Stomach (tissue), 9 donors: Measurements from ENCODE around the gene SLC44A2. TPM values are rescaled to one million over a fixed set of nuclear protein-coding genes. Genes with fewer than 3 reads are reported as not detected.

Experiments used
- DNase-seq, 2 donors: peaks; one replicate each; pipeline versions ENCODE4 v3.0.0 to v3.0.0-alpha.2; 2013 to 2019
- H3K27ac ChIP-seq, 5 donors: fragments of 200-600 bp in 4 of 5; sonication (generic) in 4 of 5; one replicate each; pipeline ENCODE4 v1.5.1; 2013 to 2019; ENCODE audit warnings: mild to moderate bottlenecking in 1 of 5, moderate library complexity in 1 of 5
- H3K27me3 ChIP-seq, 3 donors: fragments of 200-600 bp; sonication (generic); one replicate each; pipeline ENCODE4 v1.5.1; 2017 to 2019; ENCODE audit warnings: mixed run types in 1 of 3
- H3K36me3 ChIP-seq, 4 donors: fragments of 200-600 bp; sonication (generic); 1 replicate in 3 of 4; 2 replicates in 1 of 4; pipeline ENCODE4 v1.5.1; 2016 to 2019
- H3K4me1 ChIP-seq, 4 donors: fragments of 200-600 bp; sonication (generic); one replicate each; pipeline ENCODE4 v1.5.1; 2016 to 2019
- H3K4me3 ChIP-seq, 4 donors: fragments of 200-600 bp; sonication (generic) in 3 of 4; one replicate each; pipeline ENCODE4 v1.5.1; 2016 to 2019; ENCODE audit warnings: mild to moderate bottlenecking in 1 of 4
- H3K9me3 ChIP-seq, 4 donors: fragments of 200-600 bp; sonication (generic); one replicate each; pipeline ENCODE4 v1.5.1; 2016 to 2019
- EP300 ChIP-seq: sonication (generic); formaldehyde crosslinking; IDR thresholded peaks from one replicate; pipeline ENCODE4 v1.6.1; 2017; ENCODE audit warnings: antibody characterized with exemption
- POLR2A ChIP-seq, 4 donors: fragments of 450-650 bp; IDR thresholded peaks; one replicate each; pipeline ENCODE4 v1.6.1; 2016; ENCODE audit warnings: antibody characterized with exemption in 4 of 4, control low read depth in 2 of 4, mild to moderate bottlenecking in 1 of 4, moderate library complexity in 1 of 4
- POLR2AphosphoS5 ChIP-seq, 3 donors: sonication (generic); formaldehyde crosslinking; IDR thresholded peaks; one replicate each; pipeline ENCODE4 v1.6.1; 2016; ENCODE audit warnings: antibody characterized with exemption in 3 of 3
- WGBS, 5 donors: extraction: QIAGEN DNeasy Blood & Tissue Kit in 3 of 5; methylation state at CpG; one replicate each; pipeline versions ENCODE4 v1.1.5 to v1.1.7; 2013 to 2018; 5-methylcytosine and 5-hydroxymethylcytosine counted together
- intact Hi-C: fragments of 100-400 bp; cut with DNase I; formaldehyde crosslinking; loops from one replicate; pipeline ENCODE4 v1.15.1; 2023; ENCODE audit warnings: low total_unique reads
- polyA plus RNA-seq, 3 donors: library from polyadenylated mRNA; stranded (reverse); fragments of 200-250 nt; gene quantifications; one replicate each; pipeline ENCODE4 v1.2.3, GENCODE V29; 2013
- total RNA-seq, 5 donors: library from RNA; depleted of rRNA; stranded (reverse); fragments of >200 nt; gene quantifications; one replicate each; pipeline versions ENCODE4 v1.1.0 to v1.2.3, GENCODE V29; 2014 to 2016
- TF ChIP-seq, protein P1 (sequence below), 7 experiments: fragments of 450-650 bp in 4 of 7; fragments of 200-600 bp in 3 of 7; sonication (generic) in 3 of 7; IDR thresholded peaks; one replicate each; pipeline ENCODE4 v1.5.1; 2016 to 2019; ENCODE audit warnings: antibody characterized with exemption in 7 of 7, control low read depth in 2 of 7, mild to moderate bottlenecking in 1 of 7
- donor health status: healthy with polysubstance abuse.
- donor health status: Bipolar disorder and iron deficiency.
- donor health status: healthy.

The SLC44A2 gene
- total and polyA plus RNA-seq, 8 donors: 26.1 to 161 (median 65.7) TPM

DNA sequence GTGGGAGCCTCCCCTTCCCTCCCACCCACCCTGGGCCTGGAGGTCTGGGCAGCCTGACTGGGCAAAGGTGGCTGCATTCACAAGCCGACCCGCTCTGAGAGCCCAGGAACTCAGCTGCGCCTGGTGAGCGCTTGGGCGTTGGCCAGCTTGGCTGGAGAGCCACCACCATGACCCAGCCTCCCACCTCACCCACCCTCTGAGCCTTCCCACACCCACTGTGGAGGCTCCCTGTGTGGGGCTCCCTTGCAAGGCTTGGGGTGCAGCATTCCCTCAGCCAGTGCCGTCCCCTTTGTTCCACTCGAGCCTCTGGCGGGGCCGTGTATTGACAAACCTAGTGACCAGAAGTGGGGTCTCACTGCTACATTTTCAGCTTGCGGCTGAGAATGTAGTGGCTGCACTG, 60.8 kb downstream of the SLC44A2 start:
- Histone ChIP-seq H3K27me3 (no peaks in the 10 kb centered on the region), H3K4me1 (peaks cover 0 to 7% (median 0%) of the 10 kb centered on the region in 4 donors), H3K27ac (no peak overlapping the region), H3K9me3 (no peaks in the 10 kb centered on the region), H3K36me3 (peaks cover 90 to 100% (median 99%) of the 10 kb centered on the region in 4 donors), H3K4me3 (no peak overlapping the region)
- TF ChIP-seq, protein P1, sequence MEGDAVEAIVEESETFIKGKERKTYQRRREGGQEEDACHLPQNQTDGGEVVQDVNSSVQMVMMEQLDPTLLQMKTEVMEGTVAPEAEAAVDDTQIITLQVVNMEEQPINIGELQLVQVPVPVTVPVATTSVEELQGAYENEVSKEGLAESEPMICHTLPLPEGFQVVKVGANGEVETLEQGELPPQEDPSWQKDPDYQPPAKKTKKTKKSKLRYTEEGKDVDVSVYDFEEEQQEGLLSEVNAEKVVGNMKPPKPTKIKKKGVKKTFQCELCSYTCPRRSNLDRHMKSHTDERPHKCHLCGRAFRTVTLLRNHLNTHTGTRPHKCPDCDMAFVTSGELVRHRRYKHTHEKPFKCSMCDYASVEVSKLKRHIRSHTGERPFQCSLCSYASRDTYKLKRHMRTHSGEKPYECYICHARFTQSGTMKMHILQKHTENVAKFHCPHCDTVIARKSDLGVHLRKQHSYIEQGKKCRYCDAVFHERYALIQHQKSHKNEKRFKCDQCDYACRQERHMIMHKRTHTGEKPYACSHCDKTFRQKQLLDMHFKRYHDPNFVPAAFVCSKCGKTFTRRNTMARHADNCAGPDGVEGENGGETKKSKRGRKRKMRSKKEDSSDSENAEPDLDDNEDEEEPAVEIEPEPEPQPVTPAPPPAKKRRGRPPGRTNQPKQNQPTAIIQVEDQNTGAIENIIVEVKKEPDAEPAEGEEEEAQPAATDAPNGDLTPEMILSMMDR (IDR thresholded peaks at IDR 0.05): no peak
- TF ChIP-seq POLR2A (IDR thresholded peaks at IDR 0.05) (no peak), EP300 (no peak), POLR2AphosphoS5 (IDR thresholded peaks at IDR 0.05) (no peak)
- intact Hi-C loops: no loop called here
- 84 to 96% (median 87%) methylated on average over 3 to 10 of the region's 10 CpGs for WGBS, 5 donors
- no peak for DNase-seq

DNA sequence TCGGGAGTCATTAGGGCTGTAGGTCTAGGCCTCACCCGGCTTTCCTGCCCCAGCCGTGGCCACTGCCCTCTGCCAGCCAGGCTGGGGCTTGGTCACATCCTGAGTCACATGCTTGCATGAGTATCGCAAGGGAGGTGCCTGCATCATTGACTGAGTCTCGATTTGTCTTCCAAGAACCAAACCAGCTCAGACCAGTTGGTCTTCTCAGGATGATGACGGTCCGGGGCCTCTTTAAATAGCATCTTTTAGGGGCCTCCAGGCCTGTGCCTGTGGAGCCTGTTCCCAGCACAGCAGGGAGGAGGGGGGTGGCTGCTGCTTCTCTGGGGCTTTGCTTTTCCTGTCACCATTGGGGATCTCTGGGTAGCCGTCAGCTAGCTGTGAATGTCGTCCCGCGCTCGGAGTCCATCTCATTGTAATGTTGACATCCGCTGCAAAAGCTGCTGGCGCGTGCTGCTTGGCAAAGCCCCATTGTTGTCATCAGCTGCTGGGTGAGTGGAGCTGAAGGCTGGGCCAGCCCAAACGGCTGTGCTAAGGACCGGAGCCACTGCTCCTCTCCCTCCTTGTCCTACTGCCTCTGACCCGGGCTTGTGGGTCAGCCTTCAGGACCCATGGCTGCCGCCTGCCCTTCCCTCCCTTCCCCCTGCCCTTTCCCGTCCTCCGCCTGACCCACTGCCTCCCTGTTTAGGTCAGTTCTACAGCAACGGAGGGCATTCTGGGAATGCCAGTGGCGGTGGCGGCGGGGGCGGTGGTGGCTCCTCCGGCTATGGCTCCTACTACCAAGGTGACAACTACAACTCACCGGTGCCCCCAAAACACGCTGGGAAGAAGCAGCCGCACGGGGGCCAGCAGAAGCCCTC, 61.5 kb downstream of the SLC44A2 start:
- H3K36me3 ChIP-seq: peaks cover 88 to 100% (median 99%) of the 10 kb centered on the region in 4 donors
- no peak for DNase-seq
- no peak overlapping the region for H3K27ac ChIP-seq
- 77 to 83% (median 80%) methylated on average over 22 to 31 of the region's 31 CpGs for WGBS, 5 donors
- no peaks in the 10 kb centered on the region for H3K9me3 ChIP-seq
- TF ChIP-seq EP300: no peak
- TF ChIP-seq, protein P1 (IDR thresholded peaks at IDR 0.05): no peak
- no peak for TF ChIP-seq POLR2AphosphoS5 (IDR thresholded peaks at IDR 0.05)
- no peak for TF ChIP-seq POLR2A (IDR thresholded peaks at IDR 0.05)
- intact Hi-C loops: no loop called here
- no peak overlapping the region for H3K4me3 ChIP-seq
- peaks cover 0 to 7% (median 0%) of the 10 kb centered on the region in 4 donors for H3K4me1 ChIP-seq
- H3K27me3 ChIP-seq: no peaks in the 10 kb centered on the region

DNA sequence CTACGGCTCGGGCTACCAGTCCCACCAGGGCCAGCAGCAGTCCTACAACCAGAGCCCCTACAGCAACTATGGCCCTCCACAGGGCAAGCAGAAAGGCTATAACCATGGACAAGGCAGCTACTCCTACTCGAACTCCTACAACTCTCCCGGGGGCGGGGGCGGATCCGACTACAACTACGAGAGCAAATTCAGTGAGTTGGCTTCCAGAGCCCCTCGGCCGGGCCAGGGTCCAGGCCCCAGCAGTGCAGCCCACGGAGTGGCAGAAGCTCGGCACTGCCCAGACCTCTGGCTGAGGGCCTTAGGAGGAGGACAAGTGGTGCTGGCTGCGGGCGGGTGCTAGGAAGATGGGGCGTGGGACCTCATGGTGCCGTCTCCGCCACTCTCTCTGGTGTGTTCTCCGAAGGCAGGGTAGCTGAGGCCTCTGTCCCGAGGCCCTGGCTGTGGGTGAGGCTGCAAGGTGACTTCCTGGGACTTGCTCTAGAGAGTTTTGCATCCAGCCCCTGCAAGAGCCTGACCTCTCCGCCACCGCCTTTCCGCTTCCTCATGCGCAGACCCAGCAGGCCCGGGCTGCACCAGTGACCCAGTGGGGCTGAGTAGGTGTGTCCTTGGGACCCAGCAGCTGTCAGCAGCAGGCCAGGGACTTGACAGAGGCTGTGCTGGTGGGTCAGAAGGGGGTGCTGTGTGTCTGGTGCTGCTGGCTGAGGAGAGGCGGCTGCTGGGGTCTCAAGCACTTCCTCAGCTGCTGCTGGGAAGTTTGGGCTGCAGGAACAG, 62.4 kb downstream of the SLC44A2 start:
- TF ChIP-seq, protein P1 (IDR thresholded peaks at IDR 0.05): no peak
- no peak for TF ChIP-seq POLR2A (IDR thresholded peaks at IDR 0.05)
- no peak for TF ChIP-seq POLR2AphosphoS5 (IDR thresholded peaks at IDR 0.05)
- no peak for TF ChIP-seq EP300
- peaks cover 80 to 100% (median 99%) of the 10 kb centered on the region in 4 donors for H3K36me3 ChIP-seq
- DNase-seq: no peak
- no peak overlapping the region for H3K27ac ChIP-seq
- H3K4me3 ChIP-seq: no peak overlapping the region
- intact Hi-C loops: no loop called here
- 86 to 92% (median 90%) methylated on average over 12 to 25 of the region's 25 CpGs for WGBS, 5 donors
- no peaks in the 10 kb centered on the region for H3K9me3 ChIP-seq
- peaks cover 0 to 7% (median 0%) of the 10 kb centered on the region in 4 donors for H3K4me1 ChIP-seq
- H3K27me3 ChIP-seq: no peaks in the 10 kb centered on the region

DNA sequence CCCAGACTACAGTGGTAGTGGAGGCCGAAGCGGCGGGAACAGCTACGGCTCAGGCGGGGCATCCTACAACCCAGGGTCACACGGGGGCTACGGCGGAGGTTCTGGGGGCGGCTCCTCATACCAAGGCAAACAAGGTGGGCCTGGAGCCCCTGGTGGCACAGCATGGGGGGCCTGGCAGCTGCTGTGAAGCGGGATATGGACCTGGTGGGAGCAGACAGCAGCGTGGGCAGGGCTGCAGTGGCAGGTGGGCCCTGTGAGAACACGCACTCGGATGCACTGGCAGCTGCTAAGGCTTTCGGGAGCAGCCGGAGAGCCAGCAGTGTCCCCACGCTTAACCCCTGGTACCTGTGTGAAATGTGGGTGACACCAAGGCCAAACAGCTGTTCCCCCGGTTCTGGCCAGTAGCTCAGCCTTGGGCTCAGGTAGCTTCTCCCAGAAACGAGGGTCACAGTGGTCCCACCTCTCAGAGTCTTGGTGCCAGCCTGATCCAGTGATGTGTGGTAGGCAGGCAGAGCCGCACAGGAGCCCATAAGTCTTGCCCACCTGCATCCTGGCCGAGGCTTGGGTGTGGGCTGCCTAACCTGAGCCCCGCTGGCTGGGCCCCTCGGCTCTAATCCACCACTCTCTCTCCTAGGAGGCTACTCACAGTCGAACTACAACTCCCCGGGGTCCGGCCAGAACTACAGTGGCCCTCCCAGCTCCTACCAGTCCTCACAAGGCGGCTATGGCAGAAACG, 63.4 kb downstream of the SLC44A2 start:
- 90 to 94% (median 92%) methylated on average over 19 to 27 of the region's 27 CpGs for WGBS, 5 donors
- Histone ChIP-seq H3K27ac (no peak overlapping the region), H3K4me3 (no peak overlapping the region), H3K4me1 (peaks cover 0 to 7% (median 0%) of the 10 kb centered on the region in 4 donors), H3K9me3 (no peaks in the 10 kb centered on the region), H3K27me3 (no peaks in the 10 kb centered on the region), H3K36me3 (peaks cover 69 to 94% (median 92%) of the 10 kb centered on the region in 4 donors)
- no peak for TF ChIP-seq POLR2A (IDR thresholded peaks at IDR 0.05)
- TF ChIP-seq, protein P1 (IDR thresholded peaks at IDR 0.05): no peak
- no peak for TF ChIP-seq EP300
- TF ChIP-seq POLR2AphosphoS5 (IDR thresholded peaks at IDR 0.05): no peak
- no peak for DNase-seq
- intact Hi-C loops: no loop called here
